C4-2B (cell line): Measurements from ENCODE around the gene ADRB1.

ENCODE experiments used
- ZFX ChIP-seq: fragments of 450-650 bp; IDR thresholded peaks from 2 replicates; pipeline ENCODE4 v1.6.1; 2017
- TF ChIP-seq, protein P1 (sequence below): fragments of 450-650 bp; conservative IDR thresholded peaks from 2 replicates; pipeline ENCODE4 v1.5.1; 2017; ENCODE audit warnings: mild to moderate bottlenecking

DNA sequence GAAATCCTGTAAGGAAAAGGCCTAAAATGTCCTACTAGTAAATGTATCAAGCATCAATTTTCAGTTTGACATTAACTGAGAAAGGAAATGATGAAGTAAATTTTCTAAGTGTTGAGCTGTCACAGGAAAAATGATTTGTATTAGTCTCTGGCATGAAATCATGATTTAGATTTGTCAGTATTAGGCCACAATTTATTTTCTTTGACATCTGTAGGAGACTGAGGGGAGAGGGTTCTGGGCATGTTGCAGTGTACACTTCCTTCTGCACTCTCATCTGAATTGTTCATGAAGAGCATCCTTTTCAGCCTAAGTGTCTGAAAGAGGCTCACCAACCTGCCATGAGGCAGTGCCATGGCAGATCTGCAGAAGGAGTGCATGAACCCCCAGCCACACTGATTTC lies 15.9 kb downstream of the ADRB1 start:
- TF ChIP-seq, protein P1, sequence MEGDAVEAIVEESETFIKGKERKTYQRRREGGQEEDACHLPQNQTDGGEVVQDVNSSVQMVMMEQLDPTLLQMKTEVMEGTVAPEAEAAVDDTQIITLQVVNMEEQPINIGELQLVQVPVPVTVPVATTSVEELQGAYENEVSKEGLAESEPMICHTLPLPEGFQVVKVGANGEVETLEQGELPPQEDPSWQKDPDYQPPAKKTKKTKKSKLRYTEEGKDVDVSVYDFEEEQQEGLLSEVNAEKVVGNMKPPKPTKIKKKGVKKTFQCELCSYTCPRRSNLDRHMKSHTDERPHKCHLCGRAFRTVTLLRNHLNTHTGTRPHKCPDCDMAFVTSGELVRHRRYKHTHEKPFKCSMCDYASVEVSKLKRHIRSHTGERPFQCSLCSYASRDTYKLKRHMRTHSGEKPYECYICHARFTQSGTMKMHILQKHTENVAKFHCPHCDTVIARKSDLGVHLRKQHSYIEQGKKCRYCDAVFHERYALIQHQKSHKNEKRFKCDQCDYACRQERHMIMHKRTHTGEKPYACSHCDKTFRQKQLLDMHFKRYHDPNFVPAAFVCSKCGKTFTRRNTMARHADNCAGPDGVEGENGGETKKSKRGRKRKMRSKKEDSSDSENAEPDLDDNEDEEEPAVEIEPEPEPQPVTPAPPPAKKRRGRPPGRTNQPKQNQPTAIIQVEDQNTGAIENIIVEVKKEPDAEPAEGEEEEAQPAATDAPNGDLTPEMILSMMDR: no peak
- TF ChIP-seq ZFX: no peak
